Activated T-helper 1 cell treated with anti-CD3 and anti-CD28 coated beads, Interleukin-2, amount 50 U/mL, for 16 hours (primary cell): Measurements from ENCODE around the gene A3GALT2.

ENCODE experiments used
- DNase-seq, 2 donors: peaks; one replicate each; pipeline ENCODE4 v3.0.0-alpha.2; 2020; ENCODE audit warnings: low read depth in 1 of 2, low spot score in 1 of 2

Gene A3GALT2

DNA sequence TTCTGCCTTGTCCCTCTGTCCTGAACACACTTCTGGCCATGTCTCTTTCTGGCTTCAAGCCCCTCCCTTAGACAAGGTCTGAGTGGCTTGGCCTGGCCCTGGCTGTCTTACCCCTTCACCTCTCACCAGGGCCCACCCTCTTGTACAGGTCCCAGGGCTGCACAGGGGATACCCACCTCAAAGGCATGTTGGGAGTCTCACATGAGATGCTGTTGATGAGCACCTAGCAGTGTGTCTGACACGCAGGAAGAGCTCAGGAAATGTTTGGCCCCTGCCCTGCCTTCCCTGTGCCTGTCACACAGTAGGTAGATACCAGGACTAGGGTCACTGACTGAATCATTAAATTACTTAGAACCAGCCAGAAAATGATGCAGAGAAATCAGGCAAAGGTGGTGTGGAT is 48.0 kb downstream of the A3GALT2 start:
- no peak for DNase-seq

DNA sequence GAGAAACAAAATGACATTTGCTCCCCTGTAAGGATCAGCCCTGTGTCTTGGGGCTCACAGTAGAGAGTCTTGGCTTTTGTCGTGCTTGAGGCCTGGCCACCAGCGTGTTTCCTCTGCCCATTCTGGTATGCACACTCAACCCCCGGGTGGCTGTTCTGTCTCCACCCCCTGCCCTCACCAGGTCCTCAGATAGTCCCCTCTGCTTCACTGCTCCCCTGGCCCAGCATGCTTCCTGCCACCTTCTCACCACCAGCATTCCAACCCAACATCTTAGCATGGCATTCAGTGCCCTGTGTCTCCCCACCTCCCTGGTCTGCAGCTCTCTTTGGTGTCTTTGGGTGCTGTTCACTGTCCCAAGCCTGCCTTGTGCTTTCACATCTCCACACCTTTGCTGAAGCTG is 48.4 kb downstream of the A3GALT2 start:
- DNase-seq = no peak

DNA sequence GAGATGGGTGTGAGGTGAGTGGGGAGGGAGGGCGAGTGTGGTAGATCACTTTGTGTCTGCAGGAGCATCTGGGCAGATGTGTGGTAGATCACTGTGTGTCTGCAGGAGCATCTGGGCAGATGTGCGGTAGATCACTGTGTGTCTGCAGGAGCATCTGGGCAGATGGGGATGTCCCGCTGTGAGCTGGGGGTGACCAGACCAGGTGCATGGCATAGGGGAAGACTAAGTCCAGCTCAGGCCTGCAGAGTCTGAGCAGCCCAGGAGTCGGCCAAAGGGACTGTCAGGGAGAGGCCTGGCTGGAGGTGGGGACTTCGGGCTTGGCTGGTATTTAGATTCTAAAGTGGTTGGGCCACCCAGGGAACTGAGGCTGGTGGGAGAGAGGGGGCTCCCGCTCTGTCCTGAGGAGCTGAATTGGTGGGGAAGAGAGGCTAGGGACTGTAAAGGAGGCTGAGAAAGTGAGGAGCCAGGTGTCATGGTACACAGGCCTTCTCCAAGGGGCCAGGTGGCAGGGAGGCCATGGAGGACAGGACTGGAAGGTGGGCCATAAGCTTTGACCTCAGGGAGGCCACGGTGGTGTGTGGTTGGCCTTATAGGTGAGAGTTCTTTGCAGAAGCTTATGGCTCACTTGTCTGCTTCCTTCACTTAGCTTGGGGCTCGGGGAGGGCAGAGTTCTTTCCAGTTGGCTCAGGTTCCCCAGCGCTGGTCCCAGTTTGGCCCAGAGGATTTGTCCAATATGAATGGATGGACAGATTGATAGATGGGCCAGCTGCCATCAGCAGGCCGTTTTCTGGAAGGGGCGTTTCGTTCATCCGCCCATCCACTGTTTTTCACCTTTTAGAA is 49.0 kb downstream of the A3GALT2 start:
- no peak for DNase-seq

DNA sequence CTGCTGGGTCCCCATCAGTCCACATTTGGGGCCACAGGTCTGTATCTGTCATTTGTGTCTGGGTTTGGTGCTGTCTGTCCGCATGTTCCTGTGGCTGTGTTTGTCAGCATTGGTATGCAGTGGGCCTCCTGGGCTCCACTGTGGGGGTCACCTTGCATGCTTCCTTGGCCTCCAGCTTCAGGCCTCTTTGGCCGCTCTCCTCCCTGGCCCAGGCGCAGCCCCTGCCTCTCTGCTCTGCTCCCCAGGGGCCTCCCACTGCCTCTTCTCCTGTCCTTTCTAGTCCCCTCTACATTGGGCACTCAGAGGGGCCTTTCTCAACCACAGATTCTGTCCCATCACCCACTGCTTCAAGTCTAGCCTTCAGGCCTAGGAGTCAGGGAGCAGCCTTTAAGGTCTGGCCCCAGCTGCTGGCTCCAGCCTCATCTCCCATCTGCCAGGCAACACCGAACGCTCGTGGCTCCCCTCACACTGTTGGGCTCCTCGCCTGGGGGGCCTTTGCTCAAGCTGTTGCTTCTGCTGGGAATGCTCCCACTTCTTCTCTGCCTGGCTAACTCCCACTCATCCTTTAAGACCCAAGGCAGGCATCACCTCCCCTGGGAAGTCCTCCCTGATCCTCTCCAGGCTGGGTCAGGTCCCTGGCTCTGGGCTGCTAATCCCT is 50.0 kb downstream of the A3GALT2 start:
- DNase-seq = no peak

DNA sequence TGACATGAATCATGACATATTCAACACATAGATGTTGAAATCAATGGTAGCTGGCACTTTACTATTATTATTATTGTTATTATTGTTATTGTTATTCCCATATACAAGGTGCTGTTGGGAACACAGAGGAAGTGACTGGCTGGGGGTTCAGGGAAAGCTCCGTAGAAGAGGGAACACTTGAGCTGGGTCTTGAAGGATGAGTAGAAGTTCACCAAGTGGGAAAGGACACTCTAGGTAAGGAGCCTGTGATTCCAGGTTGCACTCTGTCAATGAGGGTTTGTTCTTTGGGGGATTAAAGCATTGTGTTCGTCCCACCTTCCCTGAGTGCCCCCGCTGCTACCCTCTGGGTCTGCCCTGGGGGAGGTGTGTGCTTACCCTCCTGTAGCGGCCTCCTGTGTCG is 50.5 kb downstream of the A3GALT2 start:
- no peak for DNase-seq

DNA sequence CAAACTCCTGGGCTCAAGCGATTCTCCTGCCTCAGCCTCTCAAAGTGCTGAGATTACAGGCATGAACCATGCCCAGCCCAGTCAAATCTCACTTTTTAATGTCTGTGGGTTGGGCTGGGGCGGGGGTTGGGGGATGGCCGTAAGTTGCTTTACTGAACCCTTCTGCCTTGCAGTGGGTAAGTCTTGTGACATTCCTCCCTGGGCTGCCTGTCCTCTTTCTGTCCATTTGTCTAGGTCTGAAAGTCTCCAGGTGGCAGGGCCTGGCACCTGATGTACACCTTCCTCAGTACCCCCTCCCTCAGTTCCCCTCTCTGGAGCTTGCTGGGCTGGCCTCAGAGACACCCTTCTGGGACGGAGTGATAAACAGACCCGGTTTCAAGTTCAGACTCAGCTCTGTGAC is 51.3 kb downstream of the A3GALT2 start:
- no peak for DNase-seq

DNA sequence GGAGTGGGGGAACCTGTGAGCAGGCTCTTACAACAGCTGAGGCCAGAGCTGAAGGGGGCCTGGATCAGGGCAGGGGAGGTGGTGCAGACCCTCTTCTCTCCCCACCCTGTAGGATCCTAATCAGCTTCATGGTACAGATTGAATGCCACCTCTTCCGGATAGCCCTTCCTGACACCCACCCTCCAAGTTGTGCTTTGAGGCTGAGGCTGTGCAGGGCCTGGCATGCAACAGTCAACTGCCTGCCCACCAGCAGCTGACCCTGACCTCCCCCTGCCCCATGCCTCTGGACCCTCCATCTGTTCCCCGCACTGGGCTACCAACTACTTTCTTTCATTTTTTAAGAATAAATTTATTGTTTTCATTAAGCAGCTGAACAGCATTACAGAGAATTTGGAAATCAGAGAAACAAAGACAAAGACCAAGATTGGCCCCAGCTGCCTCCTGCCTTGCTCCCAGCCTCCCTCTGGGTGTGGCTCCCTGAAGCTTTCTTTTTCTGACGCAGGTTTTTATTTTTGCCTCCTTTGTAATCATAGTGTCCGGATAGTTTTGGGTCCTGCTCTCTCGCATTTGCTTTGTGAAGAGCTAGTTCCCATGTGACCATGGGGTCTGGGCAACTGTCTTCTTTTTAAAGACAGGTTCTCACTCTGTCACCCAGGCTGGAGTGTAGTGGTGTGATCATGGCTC is 51.8 kb downstream of the A3GALT2 start:
- DNase-seq = no peak

DNA sequence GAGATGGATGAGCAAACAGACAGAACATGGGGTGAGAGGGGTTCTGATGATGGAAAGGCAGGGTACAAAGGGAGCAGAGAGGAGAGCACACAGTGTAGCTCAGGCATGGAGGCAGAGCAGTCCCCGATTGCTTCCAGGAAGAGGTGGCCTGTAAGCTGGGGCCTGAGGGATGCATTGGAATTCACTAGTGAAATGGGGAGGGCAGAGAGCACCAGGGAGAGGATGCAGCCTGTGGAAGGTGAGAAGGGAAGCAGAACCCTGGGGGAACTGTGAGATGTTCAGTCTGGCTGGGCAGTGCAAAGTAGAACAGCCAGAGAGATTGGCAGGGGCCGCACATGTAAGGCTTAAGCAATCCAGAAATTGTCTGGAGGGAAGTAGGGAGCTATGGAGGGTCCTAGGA is 52.4 kb downstream of the A3GALT2 start:
- no peak for DNase-seq

DNA sequence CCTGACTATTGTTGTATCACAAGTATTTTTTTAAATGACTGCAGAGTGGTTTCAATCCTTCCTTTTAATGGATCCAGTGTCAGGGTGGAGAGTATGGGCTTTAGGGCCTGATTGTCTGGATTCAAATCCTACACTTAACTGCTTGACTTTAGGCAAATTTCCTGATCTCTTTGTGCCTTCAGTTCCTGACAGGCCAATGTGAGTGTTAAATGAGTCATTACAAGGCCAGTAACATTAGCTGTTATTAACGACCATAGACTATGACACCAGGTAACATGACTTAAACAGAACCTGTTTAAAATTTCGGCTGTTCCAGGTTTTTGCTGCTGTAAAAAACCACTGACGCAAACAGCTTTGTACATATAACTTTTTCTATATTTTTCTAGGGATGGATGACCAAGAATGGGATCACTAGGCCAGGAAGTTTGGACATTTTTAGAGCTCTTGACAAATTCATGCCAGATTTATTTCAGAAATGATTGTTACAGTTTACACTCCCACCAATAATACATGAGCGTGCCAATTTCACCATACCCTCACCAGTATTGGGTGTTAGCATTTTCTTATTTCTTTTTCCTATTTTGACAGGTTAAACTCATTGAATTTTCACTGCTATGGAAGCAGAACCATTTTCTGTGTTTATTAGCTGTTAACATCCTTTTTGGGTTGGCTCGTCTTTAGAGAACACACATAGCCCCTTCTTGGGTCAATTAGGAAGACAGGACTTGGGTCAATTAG is 53.3 kb downstream of the A3GALT2 start:
- DNase-seq = no peak

DNA sequence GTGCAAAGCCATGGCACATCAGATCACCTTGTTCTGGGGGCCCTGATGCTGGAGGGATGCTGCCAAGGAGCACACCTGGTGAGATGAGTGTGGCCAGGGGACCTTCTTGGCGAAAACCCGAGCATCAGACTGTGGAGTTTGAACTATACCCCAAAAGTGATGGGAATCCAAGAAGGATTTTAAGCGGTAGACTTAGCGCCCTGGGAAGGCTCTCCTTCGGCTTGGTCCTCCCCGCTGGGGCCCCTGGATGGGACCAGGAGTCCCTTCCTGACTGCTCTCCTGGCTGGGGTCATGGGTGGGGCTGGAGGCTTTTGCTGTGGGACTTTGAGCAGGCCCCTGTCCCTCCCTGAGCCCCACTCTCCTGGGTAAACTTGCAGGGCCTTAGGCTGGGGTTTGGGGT is 54.1 kb downstream of the A3GALT2 start:
- no peak for DNase-seq

DNA sequence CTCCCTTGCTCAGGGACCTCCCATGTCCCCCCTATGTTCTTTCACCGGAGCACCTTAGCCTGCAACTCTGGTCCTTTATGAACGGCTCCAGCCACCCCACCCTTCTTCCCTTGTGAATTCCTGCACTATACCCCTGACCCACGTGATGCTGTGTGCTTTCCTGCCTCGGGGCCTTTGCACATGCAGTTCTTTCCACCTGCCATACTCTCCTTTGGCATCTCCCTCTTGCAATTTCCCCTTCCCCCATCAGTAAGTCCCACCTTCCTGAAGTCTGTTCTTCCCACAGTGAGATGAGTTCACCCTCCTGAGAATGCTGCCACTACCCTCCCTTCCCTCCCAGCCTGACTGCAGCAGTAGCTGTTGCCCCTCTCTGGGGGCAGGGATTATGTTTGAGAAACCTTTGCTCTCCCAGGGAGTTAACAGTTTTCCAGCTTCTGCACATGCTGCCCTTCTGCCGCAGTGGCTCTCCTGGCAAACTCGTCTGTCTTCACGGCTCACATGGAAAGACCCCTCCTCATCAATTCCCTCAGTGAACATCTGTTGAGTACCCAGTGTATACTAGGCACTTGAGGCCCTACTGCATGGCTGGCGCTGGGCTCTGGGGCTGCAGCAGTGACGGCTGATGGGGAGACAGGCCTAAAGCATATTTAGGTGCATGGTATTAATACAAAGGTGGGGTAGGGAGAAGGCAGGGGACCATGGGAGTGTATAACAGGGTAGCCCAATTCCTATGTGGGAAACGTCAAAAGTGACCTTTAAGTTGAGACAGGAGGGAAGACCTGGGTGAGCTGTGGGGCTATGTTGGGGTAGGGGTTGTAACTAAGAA is 54.9 kb downstream of the A3GALT2 start:
- DNase-seq = no peak

DNA sequence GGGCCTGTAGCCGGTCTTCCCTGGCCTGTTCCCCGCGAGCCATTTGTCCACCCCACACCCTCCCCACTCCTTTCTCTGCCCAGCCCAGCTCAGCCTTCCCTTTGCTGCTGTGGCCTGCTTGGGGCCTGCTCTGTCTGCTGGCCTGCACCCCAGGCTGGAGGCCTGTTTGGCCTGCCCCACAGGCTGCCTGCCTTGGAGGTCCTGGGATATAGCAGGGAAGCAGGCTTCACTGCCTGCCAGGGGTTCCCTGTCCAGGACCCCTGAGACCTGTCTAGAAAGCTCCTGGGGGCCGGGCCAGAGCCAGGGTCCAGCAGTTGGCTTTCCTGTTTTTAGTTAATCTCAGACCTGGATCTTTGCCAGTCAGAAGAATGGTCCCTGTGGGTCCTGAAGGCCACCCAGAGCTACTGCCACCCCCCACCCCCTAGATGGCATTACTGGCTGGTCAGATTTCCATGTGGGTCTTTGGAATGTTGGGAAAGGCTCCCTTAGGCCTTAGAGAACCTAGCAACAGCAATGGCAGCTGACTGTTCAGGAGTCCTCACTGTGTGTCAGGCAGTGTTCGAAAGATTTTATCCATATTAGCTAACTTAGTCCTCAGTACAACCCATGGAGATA is 56.9 kb downstream of the A3GALT2 start:
- DNase-seq = no peak

DNA sequence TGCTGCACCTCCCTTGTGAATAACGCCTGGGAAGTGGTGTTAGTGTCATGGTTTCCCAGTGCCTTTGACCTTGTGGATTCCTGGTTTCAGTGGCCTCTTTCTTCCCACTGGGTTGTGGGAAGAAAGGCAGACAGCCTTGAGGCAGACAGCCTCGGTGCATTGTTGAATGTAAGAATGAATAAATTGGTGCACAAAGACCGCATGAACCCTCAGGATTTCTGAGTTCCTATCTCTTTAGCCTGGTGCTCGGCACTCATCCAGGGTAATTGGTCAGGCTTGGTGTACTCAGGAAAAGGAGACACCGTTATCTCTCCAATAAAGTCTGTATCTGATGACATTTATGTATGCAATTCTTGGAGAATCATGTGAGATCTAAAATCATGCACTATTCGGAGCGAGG is 59.6 kb downstream of the A3GALT2 start:
- no peak for DNase-seq

DNA sequence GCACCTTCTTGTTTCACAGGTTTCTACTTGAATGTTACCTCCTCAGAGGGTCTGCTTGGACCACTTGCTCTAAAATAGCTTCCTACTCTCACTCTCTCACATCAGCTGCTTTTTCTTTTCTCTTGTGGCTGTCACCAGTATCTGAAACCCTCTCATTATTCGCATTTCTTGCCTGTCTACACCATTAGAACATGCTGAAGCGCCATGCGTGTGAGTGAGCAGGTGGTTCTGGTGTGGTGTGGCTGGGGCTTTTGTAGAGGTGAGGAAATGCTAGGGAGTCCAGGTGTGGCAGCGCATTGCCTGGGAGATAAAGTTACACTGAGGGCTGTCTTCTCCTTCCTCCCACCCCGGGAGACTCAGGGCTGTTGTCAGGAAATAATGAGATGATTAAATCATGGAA is 60.5 kb downstream of the A3GALT2 start:
- no peak for DNase-seq

DNA sequence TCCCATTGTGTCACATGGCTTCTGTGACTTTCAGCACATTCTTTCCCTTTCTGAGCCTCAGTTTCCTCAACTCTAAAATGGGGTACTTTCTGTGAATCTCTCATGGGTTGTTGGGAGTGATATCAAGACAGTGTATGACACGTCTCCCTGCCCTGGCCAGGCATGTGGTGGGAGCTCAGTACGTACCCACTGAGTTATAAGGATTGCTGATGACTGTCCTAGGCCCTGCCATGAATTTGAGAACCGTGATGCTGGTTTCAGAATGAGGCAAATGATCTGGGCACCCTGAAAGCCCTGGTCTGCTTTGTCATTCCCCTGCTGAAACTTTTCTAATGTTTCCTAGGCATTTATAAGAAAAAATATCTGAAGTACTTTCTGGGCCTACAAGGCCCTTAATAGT is 61.0 kb downstream of the A3GALT2 start:
- no peak for DNase-seq

DNA sequence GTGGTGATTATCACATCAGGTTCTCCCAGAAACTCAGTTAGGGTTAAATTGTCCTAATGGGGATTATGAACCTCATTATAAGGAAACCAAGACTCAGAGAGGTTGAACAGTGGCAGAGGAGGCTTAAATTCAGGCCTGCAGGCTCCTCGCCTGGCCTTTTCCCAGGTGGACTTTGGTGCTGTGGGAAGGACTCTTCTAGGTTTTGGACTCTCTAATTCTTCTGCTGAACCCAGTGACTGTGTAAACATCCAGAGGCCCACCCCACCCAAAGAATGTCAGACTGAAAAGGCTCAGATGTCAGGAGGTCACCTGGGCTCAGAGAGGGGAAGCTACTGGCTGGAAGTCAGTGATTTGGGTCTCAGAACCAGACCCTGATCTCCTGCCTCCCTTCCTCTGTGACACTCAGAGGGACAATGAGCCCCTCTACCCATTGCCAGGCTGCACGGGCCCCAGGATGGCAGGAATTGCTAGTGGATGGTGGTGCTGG is 62.1 kb downstream of the A3GALT2 start:
- no peak for DNase-seq

DNA sequence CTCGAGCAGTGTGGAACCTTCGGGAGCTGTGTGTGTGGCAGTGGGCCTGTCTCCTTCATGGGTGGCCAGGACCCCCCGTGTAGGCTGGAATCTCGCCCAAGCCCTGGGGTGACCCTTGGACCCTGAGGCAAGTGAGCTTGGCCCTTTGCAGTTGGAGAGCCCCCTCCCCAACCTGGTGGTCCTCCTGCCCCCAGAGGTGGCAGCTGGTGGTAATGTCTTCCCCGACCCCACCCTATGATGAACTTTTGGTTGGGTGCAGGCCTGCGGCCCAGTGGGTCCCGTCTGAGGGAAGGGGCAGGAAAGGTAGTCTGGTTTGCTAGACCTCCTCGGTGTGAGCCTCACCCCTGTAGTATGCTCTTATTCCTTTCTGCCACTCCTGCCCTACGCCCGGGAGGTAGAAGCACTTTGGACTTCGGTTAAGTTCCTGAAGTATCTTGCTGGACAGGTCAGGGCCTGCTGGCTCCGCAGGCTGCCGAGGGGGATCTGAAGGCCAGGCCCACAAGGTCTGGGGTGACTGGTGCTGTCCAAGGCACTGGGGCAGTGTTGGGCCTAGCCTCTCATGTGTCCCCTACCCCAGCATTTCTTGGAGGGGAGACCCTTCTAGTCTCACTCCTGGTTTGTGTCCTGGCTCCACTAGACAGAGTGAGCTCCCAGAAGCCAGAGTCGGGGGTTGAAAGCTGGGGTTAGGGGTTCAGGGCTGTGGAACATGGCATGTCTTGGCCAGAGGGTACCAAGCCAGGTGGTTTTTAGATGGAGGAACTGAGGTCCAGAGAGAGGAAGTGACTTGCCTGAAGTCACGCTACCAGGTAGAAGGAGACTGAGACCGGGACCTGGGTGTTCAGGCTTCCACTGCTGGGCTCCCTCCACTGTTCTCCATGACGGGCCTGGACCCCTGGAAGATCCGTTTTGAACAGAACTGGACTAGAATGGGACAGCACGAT is 62.9 kb downstream of the A3GALT2 start:
- no peak for DNase-seq

DNA sequence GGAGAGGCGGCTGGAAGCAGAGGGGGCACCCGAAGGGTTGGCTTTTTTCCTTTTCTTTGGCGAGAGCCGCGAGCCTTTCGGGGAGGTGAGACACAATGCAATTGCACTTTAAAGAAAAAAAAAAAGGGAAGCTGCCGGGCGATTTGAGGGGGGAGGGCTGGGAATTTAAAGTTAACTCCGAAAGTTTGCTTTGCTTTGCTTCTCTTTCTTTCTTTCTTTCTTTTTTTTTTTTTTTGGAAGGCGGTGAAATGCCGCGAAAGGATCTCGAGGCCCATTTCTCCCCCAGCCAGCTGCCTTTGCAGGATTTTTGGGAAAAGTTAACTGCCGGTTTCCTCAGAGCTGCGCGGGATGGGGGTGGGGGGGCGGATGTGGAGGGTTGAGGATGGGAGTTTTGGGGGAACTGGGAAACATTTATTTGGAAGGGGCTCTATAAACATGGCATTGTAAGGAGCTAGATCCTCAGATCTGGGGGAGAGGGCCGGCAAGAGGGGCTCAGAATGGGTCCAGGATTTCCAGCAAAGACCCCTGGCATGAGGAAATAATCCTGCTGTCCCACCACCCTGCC is 63.6 kb downstream of the A3GALT2 start:
- DNase-seq = no peak
